ENCODE data around the gene AEN. TPM values are rescaled to one million over a fixed set of nuclear protein-coding genes. Genes with fewer than 3 reads are reported as not detected.

AEN gene
- total RNA-seq, 1 experiment from 2014 or later: 36.2 TPM

DNA sequence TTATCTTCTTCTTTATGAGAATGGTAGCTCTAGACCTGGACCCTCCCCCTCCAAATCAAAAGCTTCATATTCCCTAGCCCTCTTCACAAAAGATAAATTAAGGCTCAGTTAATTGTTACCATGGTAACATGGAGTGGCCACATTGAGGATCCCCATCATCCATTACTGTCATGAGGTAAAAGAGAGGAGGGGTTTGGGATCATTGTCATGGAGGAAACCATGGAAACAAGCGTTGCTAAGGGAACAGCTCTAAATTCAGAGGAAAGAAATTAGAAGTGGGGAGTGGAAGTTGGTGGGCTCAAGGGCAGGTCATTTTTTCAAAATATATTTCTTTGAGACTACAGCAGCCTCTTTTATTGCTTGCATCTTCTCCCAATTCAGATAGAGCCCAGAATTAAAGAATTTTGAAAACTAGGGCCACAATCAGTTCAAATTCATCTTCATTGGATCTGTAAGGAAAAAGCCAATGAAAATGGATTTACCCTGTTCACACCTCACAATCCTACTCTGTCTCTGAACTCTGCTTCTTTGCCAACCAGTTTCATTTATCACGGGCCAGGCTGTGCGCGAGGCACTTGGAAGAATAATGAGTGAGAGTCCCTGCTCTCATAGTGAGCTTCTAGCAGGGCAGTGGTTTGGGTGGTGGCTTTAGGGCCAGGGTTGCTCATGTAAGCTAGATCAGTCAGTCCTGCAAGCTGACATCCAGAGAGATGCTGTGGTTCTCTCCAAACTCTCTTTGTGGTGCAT, 11.6 kb upstream of the AEN start:
- Histone ChIP-seq H3K27ac (ENCODE audit: low read depth, low read length) (no peak overlapping the region), H3K4me3 (replicated peaks in 1 of 2; ENCODE audit: low read depth in 1 of 2, low read length in 2 of 2) (no peak overlapping the region), H2AFZ (ENCODE audit: low read depth, low read length, poor library complexity, severe bottlenecking) (no peak overlapping the region), H3K79me2 (ENCODE audit: insufficient read depth, low read length) (no peaks in the 10 kb centered on the region), H3K9me3 (ENCODE audit: control insufficient read depth in 1 of 2, insufficient read depth in 1 of 2, low read depth in 1 of 2, low read length in 2 of 2) (no peaks in the 10 kb centered on the region), H3K4me1 (ENCODE audit: control insufficient read depth in 1 of 2, insufficient read depth in 2 of 2, low read length in 2 of 2) (peaks cover 0 to 14% of the 10 kb centered on the region in 2 experiments; a peak in 3 of 4 replicates), H3K36me3 (ENCODE audit: control insufficient read depth in 1 of 2, insufficient read depth in 2 of 2, low read length in 2 of 2) (no peaks in the 10 kb centered on the region), H3K4me2 (ENCODE audit: low read length) (no peak overlapping the region), H3K27me3 (ENCODE audit: insufficient read depth, low read length) (peaks cover 40% of the 10 kb centered on the region), H3K9me2 (ENCODE audit: insufficient read depth) (no peaks in the 10 kb centered on the region), H4K20me1 (ENCODE audit: insufficient read depth) (no peaks in the 10 kb centered on the region), H3K9ac (ENCODE audit: low read length) (no peak overlapping the region)
- intact Hi-C loops (cut with micrococcal nuclease): loop anchor here (5.0 kb wide), 1 partner anchor 62 kb away; the partner anchor contains the start of gene DET1
- no peak for DNase-seq (ENCODE audit: low read depth, low spot score)
- ATAC-seq: no peak
- BruUV-seq (replicated peaks): no TSS peak
- RAD21 ChIA-PET (ENCODE audit: low non-redundant PET in 1 of 2, low total read pairs in 2 of 2, uncharacterized antibody in 2 of 2, unreplicated experiment in 2 of 2): no interaction called here
- TF ChIP-seq ZNF274 (IDR thresholded peaks at IDR 0.05; ENCODE audit: low read depth, low read length) (no peak), CBX3 (IDR thresholded peaks at IDR 0.05; ENCODE audit: low read depth) (no peak), EGR1 (IDR thresholded peaks at IDR 0.05; ENCODE audit: low read depth) (no peak), YY1 (IDR thresholded peaks at IDR 0.05; ENCODE audit: extremely low read depth, insufficient replicate concordance, low read depth, low read length) (no peak), POLR2A (IDR thresholded peaks at IDR 0.05; ENCODE audit: borderline replicate concordance, extremely low read depth, insufficient read depth, insufficient read length) (no peak), POLR2AphosphoS5 (IDR thresholded peaks at IDR 0.05; ENCODE audit: low read depth, low read length) (no peak), MAX (IDR thresholded peaks at IDR 0.05) (no peak), SP1 (IDR thresholded peaks at IDR 0.05; ENCODE audit: low read depth) (no peak), TCF7L2 (IDR thresholded peaks at IDR 0.05; ENCODE audit: borderline replicate concordance, extremely low read depth, insufficient read depth, insufficient read length) (no peak), SRF (IDR thresholded peaks at IDR 0.05; ENCODE audit: low read depth) (no peak), SIN3A (IDR thresholded peaks at IDR 0.05; ENCODE audit: low read depth) (no peak), ATF3 (IDR thresholded peaks at IDR 0.05) (no peak), ELF1 (IDR thresholded peaks at IDR 0.05; ENCODE audit: borderline replicate concordance, low read depth) (no peak), JUND (IDR thresholded peaks at IDR 0.05) (no peak)
- TF ChIP-seq, protein P1, sequence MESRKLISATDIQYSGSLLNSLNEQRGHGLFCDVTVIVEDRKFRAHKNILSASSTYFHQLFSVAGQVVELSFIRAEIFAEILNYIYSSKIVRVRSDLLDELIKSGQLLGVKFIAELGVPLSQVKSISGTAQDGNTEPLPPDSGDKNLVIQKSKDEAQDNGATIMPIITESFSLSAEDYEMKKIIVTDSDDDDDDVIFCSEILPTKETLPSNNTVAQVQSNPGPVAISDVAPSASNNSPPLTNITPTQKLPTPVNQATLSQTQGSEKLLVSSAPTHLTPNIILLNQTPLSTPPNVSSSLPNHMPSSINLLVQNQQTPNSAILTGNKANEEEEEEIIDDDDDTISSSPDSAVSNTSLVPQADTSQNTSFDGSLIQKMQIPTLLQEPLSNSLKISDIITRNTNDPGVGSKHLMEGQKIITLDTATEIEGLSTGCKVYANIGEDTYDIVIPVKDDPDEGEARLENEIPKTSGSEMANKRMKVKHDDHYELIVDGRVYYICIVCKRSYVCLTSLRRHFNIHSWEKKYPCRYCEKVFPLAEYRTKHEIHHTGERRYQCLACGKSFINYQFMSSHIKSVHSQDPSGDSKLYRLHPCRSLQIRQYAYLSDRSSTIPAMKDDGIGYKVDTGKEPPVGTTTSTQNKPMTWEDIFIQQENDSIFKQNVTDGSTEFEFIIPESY (IDR thresholded peaks at IDR 0.05; ENCODE audit: extremely low read depth, insufficient replicate concordance, low read length): no peak
- TF ChIP-seq, protein P2, sequence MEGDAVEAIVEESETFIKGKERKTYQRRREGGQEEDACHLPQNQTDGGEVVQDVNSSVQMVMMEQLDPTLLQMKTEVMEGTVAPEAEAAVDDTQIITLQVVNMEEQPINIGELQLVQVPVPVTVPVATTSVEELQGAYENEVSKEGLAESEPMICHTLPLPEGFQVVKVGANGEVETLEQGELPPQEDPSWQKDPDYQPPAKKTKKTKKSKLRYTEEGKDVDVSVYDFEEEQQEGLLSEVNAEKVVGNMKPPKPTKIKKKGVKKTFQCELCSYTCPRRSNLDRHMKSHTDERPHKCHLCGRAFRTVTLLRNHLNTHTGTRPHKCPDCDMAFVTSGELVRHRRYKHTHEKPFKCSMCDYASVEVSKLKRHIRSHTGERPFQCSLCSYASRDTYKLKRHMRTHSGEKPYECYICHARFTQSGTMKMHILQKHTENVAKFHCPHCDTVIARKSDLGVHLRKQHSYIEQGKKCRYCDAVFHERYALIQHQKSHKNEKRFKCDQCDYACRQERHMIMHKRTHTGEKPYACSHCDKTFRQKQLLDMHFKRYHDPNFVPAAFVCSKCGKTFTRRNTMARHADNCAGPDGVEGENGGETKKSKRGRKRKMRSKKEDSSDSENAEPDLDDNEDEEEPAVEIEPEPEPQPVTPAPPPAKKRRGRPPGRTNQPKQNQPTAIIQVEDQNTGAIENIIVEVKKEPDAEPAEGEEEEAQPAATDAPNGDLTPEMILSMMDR (IDR thresholded peaks at IDR 0.05 in 2 of 3, conservative IDR thresholded peaks at IDR 0.05 in 1 of 3; ENCODE audit: borderline replicate concordance in 1 of 3, insufficient read depth in 1 of 3, low read depth in 2 of 3, low read length in 2 of 3): no peak
- CTCF ChIA-PET: interaction anchor here (1.0 kb wide), 1 partner anchor 135 kb away, joined by 3 read pairs; no protein-coding TSS in a partner anchor
- POLR2A ChIA-PET: no interaction called here
